H1 (cell line): ENCODE measurements around the gene BSG. TPM values are rescaled to one million over a fixed set of nuclear protein-coding genes. Genes with fewer than 3 reads are reported as not detected.

Experiments used
- BACH1 ChIP-seq: IDR thresholded peaks from 2 replicates; pipeline ENCODE4 v1.6.1; 2012; ENCODE audit warnings: low read length, improper control_type of control experiment
- USF2 ChIP-seq: IDR thresholded peaks from 2 replicates; pipeline ENCODE4 v1.6.1; 2011; ENCODE audit warnings: low read length, improper control_type of control experiment
- polyA plus RNA-seq, 7 experiments: library from polyadenylated mRNA; depleted of rRNA in 3 of 7; stranded (reverse) in 5 of 7; unstranded in 2 of 7; fragments of >200 nt in 5 of 7; fragments of 200-250 nt in 2 of 7; gene quantifications; 1 replicate in 5 of 7; 2 replicates in 1 of 7; 4 replicates in 1 of 7; pipeline versions ENCODE4 v1.2.1 to v1.2.3, GENCODE V29; 2011 to 2013; ENCODE audit warnings: missing spikeins in 2 of 7, mixed read lengths in 2 of 7
- total RNA-seq: library from RNA; stranded (reverse); fragmentation: NEBNext Ultra II Directional; extraction: Animal tissue kit (Norgen Biotek cat#: 25700); gene quantifications from 2 replicates; pipeline ENCODE4 v1.2.1, GENCODE V29; 2021

The BSG gene
- total and polyA plus RNA-seq, 2 of the 8 experiments (the other 6 are each of a cell fraction or from before 2014, with no cell fraction given): 726 to 1,055 TPM

GRCh38 chr19:566403-566802, 6.0 kb upstream of the BSG start (continued):
- no peak for TF ChIP-seq USF2
- TF ChIP-seq BACH1: no peak
